Activated T-helper 1 cell treated with Interleukin-2 at 50 U/mL for 16 hours (primary cell): Measurements from ENCODE around the gene SNX25.
"Not testable (repeated sequence)": the region's sequence is repeated elsewhere in the genome, so short reads cannot be mapped to it uniquely, and the experiment has no call there.

ENCODE experiments used
- DNase-seq: peaks from one replicate; pipeline ENCODE4 v3.0.0-alpha.2; 2020; ENCODE audit warnings: low read depth

SNX25 gene

DNA sequence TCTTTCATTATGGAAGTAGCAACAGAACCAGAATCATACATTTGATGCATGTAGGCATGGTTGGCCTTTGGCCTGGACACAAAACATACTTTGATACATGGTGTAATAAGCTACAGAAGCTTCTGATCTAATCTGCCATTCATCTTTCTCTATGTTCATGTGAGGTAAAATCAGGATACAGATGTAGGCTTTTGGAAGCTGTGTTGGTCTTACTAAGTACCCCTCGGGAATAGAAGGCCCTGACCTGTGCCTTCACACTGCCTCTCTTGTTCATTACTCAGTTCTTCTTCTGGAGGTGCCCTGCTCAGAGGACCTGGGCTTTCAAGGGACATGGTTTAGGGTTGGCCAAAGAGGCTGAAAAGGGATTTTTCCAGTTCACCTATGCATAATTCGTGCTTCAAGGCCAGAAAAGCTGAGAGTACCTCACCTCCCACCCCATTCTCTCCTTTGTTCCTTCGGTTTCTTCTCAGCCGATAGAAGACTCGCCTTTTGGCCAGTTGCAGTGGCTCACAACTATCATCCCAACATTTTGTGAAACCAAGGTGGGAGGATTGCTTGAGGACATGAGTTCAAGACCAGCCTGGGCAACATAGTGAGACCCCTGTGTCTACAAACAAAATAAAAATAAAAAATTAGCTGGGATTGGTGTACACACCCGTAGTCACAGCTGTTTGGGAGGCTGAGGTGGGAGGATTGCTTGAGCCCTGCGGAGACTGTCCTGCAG lies 25.9 kb downstream of the SNX25 start:
- no peak for DNase-seq

- no peak for DNase-seq
These were observed 26.6 kb downstream of the SNX25 start for GRCh38 chr4:185235843-185236503.

DNA sequence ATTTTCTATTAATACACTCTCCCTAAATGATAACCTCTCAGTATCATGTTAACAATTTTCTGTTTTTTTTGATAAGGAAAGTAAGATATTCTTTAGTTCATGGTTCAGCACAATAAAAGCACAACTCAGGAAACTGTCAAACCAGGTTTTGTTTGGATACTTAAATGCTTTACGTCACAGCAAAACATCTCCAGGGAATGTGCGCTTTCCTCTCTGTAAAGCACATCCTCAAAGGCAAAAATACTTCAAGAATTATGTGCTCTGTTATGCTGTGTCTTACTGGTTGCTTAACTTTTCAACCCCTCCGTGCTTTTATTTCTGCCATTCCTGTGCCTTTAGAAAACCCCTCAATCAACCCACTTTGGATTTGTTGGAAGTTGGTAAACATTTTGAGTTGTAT lies 27.8 kb downstream of the SNX25 start:
- DNase-seq, result no peak

- no peak for DNase-seq
These were observed 28.9 kb downstream of the SNX25 start for GRCh38 chr4:185238215-185238681.

- DNase-seq, result no peak
These were observed 29.4 kb downstream of the SNX25 start for GRCh38 chr4:185238750-185239149.

- DNase-seq, result not testable (repeated sequence)
These were observed 31.1 kb downstream of the SNX25 start for GRCh38 chr4:185240486-185240885.

DNA sequence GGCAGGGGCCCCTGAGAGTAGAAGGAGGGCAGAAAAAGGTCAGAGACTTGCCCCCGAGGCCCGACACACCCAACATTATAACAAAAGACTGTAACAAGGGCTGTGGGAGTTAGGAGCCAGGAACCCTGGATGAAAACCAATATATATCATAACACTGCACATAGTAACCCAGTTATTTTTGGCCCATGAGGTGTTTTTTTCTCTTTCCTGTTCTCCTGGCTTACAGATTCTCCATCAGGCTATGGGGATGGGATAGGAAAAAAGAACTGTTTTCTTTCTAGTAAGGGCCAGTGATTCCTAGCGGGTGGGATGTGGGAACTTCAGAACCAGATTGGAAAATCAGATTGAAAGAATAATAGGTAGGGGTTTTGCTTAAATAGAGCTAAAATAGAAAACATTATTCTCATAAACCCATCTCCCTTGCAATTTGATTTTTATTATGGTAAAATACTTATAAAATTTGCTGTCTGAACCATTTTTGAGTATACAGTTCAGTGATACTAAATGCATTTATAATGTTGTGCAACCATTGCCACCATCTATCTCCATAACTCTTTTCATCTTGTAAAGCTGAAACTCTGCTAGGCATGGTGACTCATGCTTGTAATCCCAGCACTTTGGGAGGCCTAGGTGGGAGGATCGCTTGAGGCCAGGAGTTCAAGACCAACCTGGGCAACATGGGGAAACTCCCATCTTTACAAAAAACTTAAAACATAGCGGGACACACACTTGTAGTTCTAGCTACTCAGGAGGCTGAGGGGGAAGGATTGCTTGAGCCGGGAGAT lies 33.5 kb downstream of the SNX25 start:
- no peak for DNase-seq

DNA sequence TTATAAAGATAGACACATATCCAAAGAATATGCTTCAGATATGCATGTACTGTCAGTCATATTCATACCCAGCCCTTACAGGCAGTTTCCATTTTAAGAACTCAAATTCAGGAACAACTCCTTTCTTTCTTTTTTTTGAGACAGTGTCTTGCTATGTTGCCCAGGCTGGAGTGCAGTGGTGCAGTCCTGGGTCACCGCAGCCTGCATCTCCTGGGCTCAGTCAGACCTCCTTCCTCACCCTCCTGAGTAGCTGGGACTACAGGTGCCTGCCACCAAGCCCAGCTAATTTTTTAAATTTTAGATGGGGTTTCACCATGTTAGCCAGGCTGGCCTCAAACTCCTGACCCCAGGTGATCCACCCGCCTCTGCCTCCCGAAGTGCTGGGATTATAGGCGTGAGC lies 34.5 kb downstream of the SNX25 start:
- no peak for DNase-seq

DNA sequence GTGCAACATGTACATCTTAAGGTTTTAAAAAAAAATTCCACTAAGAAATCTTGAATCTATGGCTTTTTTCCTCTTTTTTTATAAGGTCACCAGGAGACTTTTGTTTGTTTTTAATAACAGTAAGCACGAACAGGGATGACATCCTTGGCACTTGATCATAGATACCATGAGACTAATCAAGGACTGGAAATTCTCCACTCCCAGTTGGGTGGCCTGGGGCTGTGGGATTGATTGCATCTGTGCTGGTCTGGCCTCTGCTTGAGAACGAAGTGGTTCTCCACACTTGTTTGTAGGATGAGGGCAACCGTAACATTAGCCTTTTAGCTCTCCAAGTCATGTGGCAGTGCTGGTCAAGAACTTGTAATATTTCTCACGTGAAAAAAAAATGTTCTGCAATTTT lies 35.4 kb downstream of the SNX25 start:
- DNase-seq, result no peak

GRCh38 chr4:185246453-185246852 lies 37.1 kb downstream of the SNX25 start:
- DNase-seq, result no peak

DNA sequence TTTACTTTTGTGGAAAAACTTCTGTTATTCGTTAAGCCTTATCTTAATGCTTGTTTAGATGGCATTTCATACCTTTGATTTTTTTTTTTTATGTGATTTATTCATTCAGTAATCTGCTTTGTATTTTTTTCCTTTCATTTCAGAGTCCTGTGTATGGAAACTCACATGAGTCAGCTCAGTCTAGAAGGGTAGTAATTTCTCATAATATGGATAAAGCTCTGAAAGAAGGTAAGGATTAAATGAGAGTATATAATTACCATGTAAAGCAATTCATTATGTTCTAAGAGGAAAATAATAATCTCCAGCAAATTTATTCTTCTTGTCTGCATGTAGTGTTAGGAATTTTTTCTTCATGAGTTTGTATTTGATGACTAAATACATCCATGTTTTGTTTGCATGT lies 37.8 kb downstream of the SNX25 start:
- DNase-seq, result no peak

GRCh38 chr4:185248393-185249039 lies 39.1 kb downstream of the SNX25 start:
- DNase-seq, result no peak

DNA sequence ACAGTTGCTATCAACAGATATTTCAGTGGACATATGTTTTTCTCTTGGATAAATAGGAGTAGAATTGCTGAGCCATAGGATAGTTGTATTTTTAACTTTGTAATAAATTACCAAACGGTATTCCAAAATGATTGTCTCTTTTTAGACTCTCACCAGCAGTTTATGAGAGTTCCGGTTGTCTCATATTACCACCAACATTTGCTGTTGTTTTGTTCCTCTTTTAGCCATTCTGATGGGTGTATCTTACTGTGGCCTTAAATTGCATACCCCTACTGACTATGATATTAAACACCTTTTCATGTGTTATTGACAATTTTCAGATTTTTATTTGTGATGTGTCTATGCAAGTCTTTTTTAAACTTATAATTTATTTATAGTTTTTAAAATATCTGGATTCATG lies 39.7 kb downstream of the SNX25 start:
- no peak for DNase-seq

DNA sequence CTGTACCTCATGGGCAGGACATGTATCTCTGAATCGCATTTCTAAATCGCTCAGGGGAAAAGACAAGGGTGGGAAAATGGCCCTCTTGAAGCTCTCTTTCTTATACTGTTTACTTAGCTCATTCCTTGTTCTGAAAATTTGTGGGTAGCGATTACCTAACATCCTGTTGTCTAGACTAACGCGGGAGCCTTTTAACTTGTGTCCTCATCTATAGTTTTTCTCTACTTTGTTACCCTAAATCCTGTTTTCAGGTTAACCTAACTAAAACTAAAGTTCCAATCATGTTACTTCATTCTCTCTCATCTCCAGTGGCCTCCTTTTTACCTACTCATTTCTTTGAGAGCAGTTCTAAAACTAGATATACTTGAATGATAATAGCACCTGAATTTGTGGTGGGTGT lies 45.0 kb downstream of the SNX25 start:
- DNase-seq, result no peak

DNA sequence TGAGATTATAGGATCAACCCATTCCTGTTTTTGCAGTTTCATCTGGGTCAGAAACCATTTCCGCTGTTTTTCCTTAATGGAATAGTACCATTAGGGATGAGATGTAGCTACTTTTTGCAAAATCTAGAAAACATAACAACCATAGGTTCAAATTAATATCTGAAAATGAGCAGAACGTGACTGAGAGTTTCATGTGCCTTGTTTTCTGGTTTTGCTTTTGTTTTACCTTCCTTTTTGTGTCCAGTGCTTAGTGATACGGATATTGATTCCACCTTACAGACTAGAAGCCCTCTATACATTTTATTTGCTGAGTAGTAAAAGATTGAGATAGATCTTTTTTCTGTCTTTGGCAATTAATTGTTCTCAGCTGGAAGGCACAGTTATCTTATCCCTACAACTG lies 46.5 kb downstream of the SNX25 start:
- DNase-seq, result no peak

DNA sequence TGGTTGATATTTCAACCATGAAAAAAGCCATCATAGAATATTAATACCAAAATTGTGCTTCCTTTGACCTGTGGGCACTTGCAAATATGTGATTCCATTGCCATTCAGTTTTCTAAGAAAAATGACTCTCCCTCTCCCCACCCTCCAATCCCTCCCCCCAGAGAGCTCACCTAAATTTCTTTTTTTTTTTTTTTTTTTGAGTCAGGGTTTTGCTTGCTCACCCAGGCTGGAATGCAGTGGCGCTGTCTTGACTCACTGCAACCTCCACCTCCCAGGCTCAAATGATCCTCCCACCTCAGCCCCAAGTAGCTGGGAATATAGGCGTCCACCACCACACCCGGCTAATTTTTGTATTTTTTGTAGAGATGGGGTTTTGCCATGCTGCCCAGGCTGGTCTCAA lies 47.0 kb downstream of the SNX25 start:
- DNase-seq, result no peak

GRCh38 chr4:185257086-185257485 lies 47.7 kb downstream of the SNX25 start:
- no peak for DNase-seq

- DNase-seq, result no peak
These were observed 48.3 kb downstream of the SNX25 start for GRCh38 chr4:185257694-185258093.

- DNase-seq, result not testable (repeated sequence)
These were observed 49.3 kb downstream of the SNX25 start for GRCh38 chr4:185258741-185259140.

GRCh38 chr4:185259719-185260118 lies 50.3 kb downstream of the SNX25 start:
- no peak for DNase-seq

DNA sequence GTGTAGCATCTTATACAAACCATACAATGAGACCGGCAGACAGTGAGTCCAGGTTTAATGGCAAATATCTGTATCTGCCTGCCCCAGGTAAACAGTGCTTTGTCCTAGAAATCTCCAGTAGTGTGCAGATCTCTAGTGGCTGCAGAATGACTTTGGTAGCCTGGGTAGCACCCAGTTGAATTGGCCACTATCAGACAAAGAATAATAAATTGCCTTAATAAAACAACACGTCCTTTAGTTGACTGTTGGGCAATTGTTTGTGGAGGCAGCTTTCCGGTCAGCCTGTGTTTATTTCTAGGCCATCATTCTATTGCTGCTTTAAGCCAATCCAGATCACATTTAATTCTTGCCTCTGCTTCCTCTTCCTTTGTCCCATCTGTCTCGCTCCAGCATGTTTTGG lies 52.5 kb downstream of the SNX25 start:
- no peak for DNase-seq

GRCh38 chr4:185263419-185263818 lies 54.0 kb downstream of the SNX25 start:
- no peak for DNase-seq

- DNase-seq, result no peak
These were observed 56.5 kb downstream of the SNX25 start for GRCh38 chr4:185265942-185266341.
